OCI-LY3 (cell line): ENCODE measurements around the gene ANKRD37.

Experiments
- H2AFZ ChIP-seq: fragments of 200-600, 300-600 bp; shearing (Covaris generic); 2 replicates; pipeline ENCODE4 v1.6.0; 2014; ENCODE audit warnings: antibody characterized with exemption, low read depth, low read length
- H3K27ac ChIP-seq: fragments of 200-600, 300-600 bp; sonication (generic); 2 replicates; pipeline ENCODE4 v1.5.1; 2014; ENCODE audit warnings: mild to moderate bottlenecking, low read length, moderate library complexity, mixed read lengths
- H3K27me3 ChIP-seq: fragments of 200-600, 300-600 bp; sonication (generic); 2 replicates; pipeline ENCODE4 v1.6.1; 2014; ENCODE audit warnings: low read depth, low read length, mixed read lengths
- H3K36me3 ChIP-seq: fragments of 200-600, 300-600 bp; sonication (generic); replicated peaks from 2 replicates; pipeline ENCODE3; 2014; ENCODE audit warnings: low read depth, low read length, mixed read lengths
- H3K4me1 ChIP-seq: fragments of 300-600, 200-600 bp; sonication (generic); 2 replicates; pipeline ENCODE4 v1.6.1; 2014; ENCODE audit warnings: low read length, mixed read lengths
- H3K4me2 ChIP-seq: fragments of 200-600, 300-600 bp; sonication (generic); 2 replicates; pipeline ENCODE4 v1.6.1; 2014; ENCODE audit warnings: low read length, mixed read lengths
- H3K4me3 ChIP-seq: fragments of 300-600, 200-600 bp; sonication (generic); 2 replicates; pipeline ENCODE4 v1.5.1; 2014; ENCODE audit warnings: antibody characterized with exemption, mild to moderate bottlenecking, low read length, moderate library complexity
- H3K79me2 ChIP-seq: fragments of 300-600, 200-600 bp; shearing (Covaris generic); 2 replicates; pipeline ENCODE4 v1.6.1; 2014; ENCODE audit warnings: mild to moderate bottlenecking, low read length, mixed read lengths
- H3K9ac ChIP-seq: fragments of 300-600, 200-600 bp; shearing (Covaris generic); 2 replicates; pipeline ENCODE4 v1.6.0; 2014; ENCODE audit warnings: mild to moderate bottlenecking, low read length, moderate library complexity
- H3K9me3 ChIP-seq: fragments of 200-600, 300-600 bp; shearing (Covaris generic); 2 replicates; pipeline ENCODE4 v1.6.1; 2014; ENCODE audit warnings: low read length, mixed read lengths; ENCODE audit not compliant: insufficient read depth
- H4K20me1 ChIP-seq: fragments of 200-600, 300-600 bp; sonication (generic); 2 replicates; pipeline ENCODE4 v1.6.1; 2016; ENCODE audit warnings: low read length, mixed read lengths; ENCODE audit not compliant: insufficient read depth
- CTCF ChIP-seq: fragments of 200-600, 300-600 bp; sonication (generic); IDR thresholded peaks from 2 replicates; pipeline ENCODE4 v1.5.1; 2014; ENCODE audit warnings: antibody characterized with exemption, low read length, low read depth
- EZH2phosphoT487 ChIP-seq: fragments of 200-600 bp; shearing (Covaris generic); IDR thresholded peaks from 2 replicates; pipeline ENCODE4 v1.6.1; 2018; ENCODE audit warnings: antibody characterized with exemption, mixed run types, low read depth

The ANKRD37 gene

GRCh38 chr4:185371702-185372101, 24.9 kb upstream of the ANKRD37 start:
- no peaks in the 10 kb centered on the region for H3K27me3 ChIP-seq
- H3K36me3 ChIP-seq: no peaks in the 10 kb centered on the region
- H3K9ac ChIP-seq: no peak overlapping the region
- H2AFZ ChIP-seq: no peak overlapping the region
- TF ChIP-seq CTCF (no peak), EZH2phosphoT487 (no peak)
- no peaks in the 10 kb centered on the region for H3K9me3 ChIP-seq
- no peaks in the 10 kb centered on the region for H4K20me1 ChIP-seq
- no peaks in the 10 kb centered on the region for H3K79me2 ChIP-seq
- no peak overlapping the region for H3K27ac ChIP-seq
- no peaks in the 10 kb centered on the region for H3K4me1 ChIP-seq
- H3K4me3 ChIP-seq: no peak overlapping the region
- H3K4me2 ChIP-seq: no peak overlapping the region

GRCh38 chr4:185374027-185374426, 22.6 kb upstream of the ANKRD37 start:
- TF ChIP-seq EZH2phosphoT487 (no peak), CTCF (no peak)
- Histone ChIP-seq H4K20me1 (no peaks in the 10 kb centered on the region), H3K4me3 (no peak overlapping the region), H3K9ac (no peak overlapping the region), H3K27ac (no peak overlapping the region), H3K36me3 (peaks cover 3% of the 10 kb centered on the region), H3K27me3 (no peaks in the 10 kb centered on the region), H3K79me2 (no peaks in the 10 kb centered on the region), H3K9me3 (no peaks in the 10 kb centered on the region), H3K4me2 (no peak overlapping the region), H3K4me1 (no peaks in the 10 kb centered on the region), H2AFZ (no peak overlapping the region)

GRCh38 chr4:185374573-185374972, 22.1 kb upstream of the ANKRD37 start:
- Histone ChIP-seq H3K9me3 (no peaks in the 10 kb centered on the region), H3K4me2 (no peak overlapping the region), H4K20me1 (no peaks in the 10 kb centered on the region), H3K27ac (no peak overlapping the region), H2AFZ (no peak overlapping the region), H3K9ac (no peak overlapping the region), H3K4me3 (no peak overlapping the region), H3K27me3 (no peaks in the 10 kb centered on the region), H3K79me2 (no peaks in the 10 kb centered on the region), H3K36me3 (peaks cover 3% of the 10 kb centered on the region), H3K4me1 (no peaks in the 10 kb centered on the region)
- TF ChIP-seq CTCF (no peak), EZH2phosphoT487 (no peak)

GRCh38 chr4:185378264-185378663, 18.4 kb upstream of the ANKRD37 start:
- Histone ChIP-seq H3K27ac (no peak overlapping the region), H3K4me3 (no peak overlapping the region), H3K27me3 (no peaks in the 10 kb centered on the region), H3K9ac (no peak overlapping the region), H4K20me1 (no peaks in the 10 kb centered on the region), H3K9me3 (no peaks in the 10 kb centered on the region), H3K4me2 (no peak overlapping the region), H3K79me2 (no peaks in the 10 kb centered on the region), H2AFZ (no peak overlapping the region), H3K4me1 (no peaks in the 10 kb centered on the region), H3K36me3 (peaks cover 3% of the 10 kb centered on the region)
- TF ChIP-seq EZH2phosphoT487 (no peak), CTCF (no peak)
